Fibroblast of skin of scalp (primary cell): ENCODE measurements around the gene SPATA7.
A peak's percentile ranks its signal among the peaks of the same experiment; 100 is the strongest.

Experiments used
- DNase-seq: peaks from one replicate; pipeline ENCODE4 v3.0.0-alpha.2; 2013

SPATA7 gene

GRCh38 chr14:88417594-88417993 is 32.1 kb downstream of the SPATA7 start:
- no peak for DNase-seq

GRCh38 chr14:88420187-88420586 is 34.7 kb downstream of the SPATA7 start:
- DNase-seq = no peak

GRCh38 chr14:88421286-88421685 is 35.8 kb downstream of the SPATA7 start:
- peak; percentile 23 for DNase-seq

GRCh38 chr14:88422047-88422446 is 36.6 kb downstream of the SPATA7 start:
- no peak for DNase-seq

- peak; percentile 28 for DNase-seq
Observed at GRCh38 chr14:88422919-88423650, 37.6 kb downstream of the SPATA7 start.

- peak; percentile 14 for DNase-seq
Observed at GRCh38 chr14:88424573-88424972, 39.1 kb downstream of the SPATA7 start.

- peak; percentile 52 for DNase-seq
Observed at GRCh38 chr14:88426271-88426670, 40.8 kb downstream of the SPATA7 start.

- DNase-seq = no peak
Observed at GRCh38 chr14:88430976-88431375, 45.5 kb downstream of the SPATA7 start.

GRCh38 chr14:88437658-88438057 is 52.2 kb downstream of the SPATA7 start:
- DNase-seq = no peak

- no peak for DNase-seq
Observed at GRCh38 chr14:88439088-88439487, 53.6 kb downstream of the SPATA7 start.

- no peak for DNase-seq
Observed at GRCh38 chr14:88452231-88452630, 66.8 kb downstream of the SPATA7 start.

GRCh38 chr14:88454886-88455285 is 69.4 kb downstream of the SPATA7 start:
- no peak for DNase-seq

GRCh38 chr14:88463318-88463717 is 77.9 kb downstream of the SPATA7 start:
- DNase-seq = no peak

GRCh38 chr14:88468406-88468805 is 82.9 kb downstream of the SPATA7 start:
- DNase-seq = peak; percentile 57

- peak; percentile 13 for DNase-seq
Observed at GRCh38 chr14:88470542-88471440, 85.3 kb downstream of the SPATA7 start.

GRCh38 chr14:88473791-88474190 is 88.3 kb downstream of the SPATA7 start:
- no peak for DNase-seq

- DNase-seq = no peak
Observed at GRCh38 chr14:88476214-88476774, 90.8 kb downstream of the SPATA7 start.

GRCh38 chr14:88476825-88477224 is 91.4 kb downstream of the SPATA7 start:
- no peak for DNase-seq

GRCh38 chr14:88477513-88478250 is 92.2 kb downstream of the SPATA7 start:
- no peak for DNase-seq

- no peak for DNase-seq
Observed at GRCh38 chr14:88478931-88479330, 93.5 kb downstream of the SPATA7 start.

- DNase-seq = no peak
Observed at GRCh38 chr14:88479574-88479987, 94.1 kb downstream of the SPATA7 start.

- DNase-seq = no peak
Observed at GRCh38 chr14:88481059-88481458, 95.6 kb downstream of the SPATA7 start.

GRCh38 chr14:88481794-88482193 is 96.3 kb downstream of the SPATA7 start:
- no peak for DNase-seq
